Activated CD8-positive, alpha-beta memory T cell treated with anti-CD3 and anti-CD28 coated beads, Interleukin-2, amount 10 ng/mL, durations not matched to agents 7 days and 5 days (primary cell): ENCODE data around the gene CDKAL1. TPM values are rescaled to one million over a fixed set of nuclear protein-coding genes. Genes with fewer than 3 reads are reported as not detected.

ENCODE experiments used
- ATAC-seq: fragments of 150-1000 bp; cut with Tn5 transposase; one replicate; pipeline ENCODE4 v1.10.0; 2021; ENCODE audit warnings: moderate library complexity
- CTCF ChIA-PET: fragments of 350-600 bp; sonication (Branson Sonifier 250); formaldehyde crosslinking; loops from one replicate; lab custom pipeline; 2021; ENCODE audit warnings: antibody characterized with exemption; lab: Charles Lee
- DNase-seq: peaks from one replicate; pipeline ENCODE4 v3.0.0-alpha.2; 2020
- H3K27ac Mint-ChIP-seq: one replicate; pipeline ENCODE4 v1.8.0; 2021; ENCODE audit warnings: mild to moderate bottlenecking, mixed read lengths
- H3K27me3 Mint-ChIP-seq: one replicate; pipeline ENCODE4 v1.8.0; 2021; ENCODE audit warnings: mixed read lengths
- H3K36me3 Mint-ChIP-seq: one replicate; pipeline ENCODE4 v1.8.0; 2021; ENCODE audit warnings: mild to moderate bottlenecking, mixed read lengths
- H3K4me1 Mint-ChIP-seq: one replicate; pipeline ENCODE4 v1.8.0; 2021; ENCODE audit warnings: mixed read lengths
- H3K4me3 Mint-ChIP-seq: one replicate; pipeline ENCODE4 v1.8.0; 2021; ENCODE audit warnings: mild to moderate bottlenecking, moderate library complexity, mixed read lengths
- H3K9me3 Mint-ChIP-seq: one replicate; pipeline ENCODE4 v1.8.0; 2022; ENCODE audit warnings: low read depth, mixed read lengths
- total RNA-seq, 2 experiments: library from RNA; stranded (reverse); gene quantifications; one replicate each; pipeline ENCODE4 v1.2.3, GENCODE V29; 2021

CDKAL1 gene
- total RNA-seq, 2 experiments from 2014 or later: 27.9 to 30.0 TPM

- no peak overlapping the region for H3K27ac Mint-ChIP-seq
- H3K9me3 Mint-ChIP-seq: peaks cover 24% of the 10 kb centered on the region
- H3K4me3 Mint-ChIP-seq: no peak overlapping the region
- no peaks in the 10 kb centered on the region for H3K27me3 Mint-ChIP-seq
- ATAC-seq: no peak
- peaks cover 14% of the 10 kb centered on the region for H3K4me1 Mint-ChIP-seq
- DNase-seq: no peak
- CTCF ChIA-PET: no interaction called here
- H3K36me3 Mint-ChIP-seq: peaks cover 43% of the 10 kb centered on the region
Observed at GRCh38 chr6:20881365-20881764, 347.1 kb downstream of the CDKAL1 start.

DNA sequence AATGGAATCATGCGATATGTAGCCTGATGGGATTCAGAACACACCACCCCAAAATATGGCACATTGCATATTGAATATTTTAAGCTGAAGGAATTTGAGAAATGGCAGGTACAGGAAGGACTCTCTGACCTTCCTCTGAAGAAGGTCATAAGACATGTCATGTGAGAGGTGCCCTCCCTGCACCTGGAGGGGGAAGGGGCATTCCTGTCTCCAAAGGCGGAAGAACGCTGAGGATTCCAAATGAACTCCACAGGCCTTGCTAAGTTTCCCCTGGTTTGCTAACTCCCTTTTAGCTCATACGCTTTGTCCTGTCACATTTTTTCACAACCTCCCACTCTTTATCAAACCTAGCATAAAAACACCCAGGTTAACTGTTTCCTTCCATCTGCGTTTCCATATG, 347.8 kb downstream of the CDKAL1 start:
- H3K4me1 Mint-ChIP-seq: peaks cover 12% of the 10 kb centered on the region
- ATAC-seq: no peak
- no peaks in the 10 kb centered on the region for H3K27me3 Mint-ChIP-seq
- peaks cover 47% of the 10 kb centered on the region for H3K36me3 Mint-ChIP-seq
- H3K9me3 Mint-ChIP-seq: peaks cover 26% of the 10 kb centered on the region
- no peak overlapping the region for H3K27ac Mint-ChIP-seq
- H3K4me3 Mint-ChIP-seq: no peak overlapping the region
- CTCF ChIA-PET: no interaction called here
- no peak for DNase-seq

DNA sequence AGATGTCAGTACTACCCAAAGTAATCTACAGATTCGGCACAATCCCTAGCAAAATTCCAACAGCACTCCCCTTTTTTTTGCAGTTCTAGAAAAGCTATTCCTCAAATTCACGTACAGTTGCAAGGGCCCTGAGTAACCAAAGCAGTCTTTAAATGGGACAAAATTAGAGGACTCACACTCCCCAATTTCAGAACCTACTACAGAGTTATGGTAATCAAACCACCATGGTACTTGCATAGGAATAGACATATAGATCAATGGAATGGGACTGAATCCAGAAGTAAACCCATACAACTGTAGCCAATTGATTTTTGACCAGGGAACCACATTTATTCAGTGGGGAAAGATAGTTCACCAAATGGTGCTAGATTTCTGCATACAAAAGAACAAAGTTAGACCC, 350.8 kb downstream of the CDKAL1 start:
- CTCF ChIA-PET: no interaction called here
- no peak overlapping the region for H3K27ac Mint-ChIP-seq
- H3K36me3 Mint-ChIP-seq: peaks cover 56% of the 10 kb centered on the region
- no peak overlapping the region for H3K4me3 Mint-ChIP-seq
- DNase-seq (no peak), ATAC-seq (no peak)
- H3K27me3 Mint-ChIP-seq: no peaks in the 10 kb centered on the region
- H3K9me3 Mint-ChIP-seq: peaks cover 31% of the 10 kb centered on the region
- H3K4me1 Mint-ChIP-seq: no peaks in the 10 kb centered on the region

DNA sequence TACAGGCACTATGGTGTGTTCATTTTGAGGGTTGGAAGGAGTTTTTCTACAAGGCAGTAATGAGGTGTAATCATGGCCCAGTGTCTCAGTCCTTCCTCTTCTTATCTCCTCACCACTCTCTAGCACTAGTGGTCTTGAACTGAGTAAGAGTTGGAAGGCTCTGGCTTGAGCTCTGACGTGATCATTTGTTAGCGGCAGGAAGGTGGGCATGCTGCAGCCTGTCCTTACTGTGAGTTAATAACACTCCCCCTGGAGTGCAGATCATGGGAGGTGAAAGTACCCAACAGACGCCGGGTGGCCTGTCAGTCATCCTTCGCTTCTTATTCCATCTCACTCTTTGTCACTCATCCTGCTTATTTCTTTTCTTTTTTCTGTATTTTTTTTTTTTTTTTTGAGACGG, 356.9 kb downstream of the CDKAL1 start:
- ATAC-seq: no peak
- Mint-ChIP-seq H3K4me3 (no peak overlapping the region), H3K36me3 (peaks cover 26% of the 10 kb centered on the region), H3K27me3 (no peaks in the 10 kb centered on the region), H3K27ac (no peak overlapping the region), H3K4me1 (peaks cover 3% of the 10 kb centered on the region), H3K9me3 (peaks cover 12% of the 10 kb centered on the region)
- no peak for DNase-seq
- CTCF ChIA-PET: no interaction called here

GRCh38 chr6:20892365-20892764, 358.1 kb downstream of the CDKAL1 start:
- Mint-ChIP-seq H3K4me3 (no peak overlapping the region), H3K36me3 (peaks cover 22% of the 10 kb centered on the region), H3K4me1 (peaks cover 3% of the 10 kb centered on the region), H3K27ac (no peak overlapping the region), H3K27me3 (no peaks in the 10 kb centered on the region), H3K9me3 (peaks cover 8% of the 10 kb centered on the region)
- DNase-seq (no peak), ATAC-seq (no peak)
- CTCF ChIA-PET: no interaction called here

GRCh38 chr6:20893412-20893811, 359.2 kb downstream of the CDKAL1 start:
- H3K4me3 Mint-ChIP-seq: no peak overlapping the region
- no peak for ATAC-seq
- H3K27ac Mint-ChIP-seq: no peak overlapping the region
- H3K9me3 Mint-ChIP-seq: peaks cover 5% of the 10 kb centered on the region
- peaks cover 3% of the 10 kb centered on the region for H3K4me1 Mint-ChIP-seq
- H3K36me3 Mint-ChIP-seq: peaks cover 17% of the 10 kb centered on the region
- DNase-seq: no peak
- CTCF ChIA-PET: no interaction called here
- no peaks in the 10 kb centered on the region for H3K27me3 Mint-ChIP-seq

DNA sequence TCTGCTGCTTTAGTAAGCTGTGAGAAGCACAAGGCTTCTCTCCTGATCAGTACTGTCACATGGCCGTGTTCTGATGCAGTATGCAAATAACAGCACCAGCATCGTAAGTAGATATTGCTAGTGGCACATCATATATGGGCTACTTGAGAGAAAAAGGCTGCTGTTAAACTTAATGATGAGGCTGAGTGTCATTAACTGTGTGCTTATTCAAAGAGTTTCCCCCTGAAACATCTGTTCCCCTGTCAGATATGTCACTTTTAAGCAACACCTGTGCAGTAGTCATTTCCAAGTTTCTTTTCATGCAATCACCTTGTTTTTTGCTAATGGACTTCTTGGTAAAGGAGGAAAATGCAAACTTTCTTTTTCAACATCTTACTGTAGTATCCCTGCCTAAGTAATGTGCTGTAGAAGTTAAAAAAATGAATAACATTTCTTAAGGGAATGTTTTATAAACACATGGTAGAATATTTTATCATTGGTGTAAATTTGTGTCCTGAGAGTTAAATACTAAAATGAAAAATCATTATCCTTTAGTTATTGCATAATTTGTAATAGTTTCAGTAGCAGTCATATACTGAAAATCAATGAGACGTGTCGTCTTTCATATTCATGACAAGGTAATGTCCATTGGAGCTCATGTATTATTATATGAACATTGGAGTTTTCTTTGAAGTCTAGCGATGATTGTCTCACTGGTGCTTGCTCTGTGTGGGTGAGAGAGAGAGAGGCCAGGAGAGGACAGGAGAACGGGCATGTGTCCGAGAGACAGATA, 366.3 kb downstream of the CDKAL1 start:
- no peak for DNase-seq
- peaks cover 24% of the 10 kb centered on the region for H3K36me3 Mint-ChIP-seq
- H3K27me3 Mint-ChIP-seq: no peaks in the 10 kb centered on the region
- H3K4me1 Mint-ChIP-seq: no peaks in the 10 kb centered on the region
- no peak overlapping the region for H3K4me3 Mint-ChIP-seq
- H3K9me3 Mint-ChIP-seq: peaks cover 7% of the 10 kb centered on the region
- no peak for ATAC-seq
- no peak overlapping the region for H3K27ac Mint-ChIP-seq
- CTCF ChIA-PET: no interaction called here

GRCh38 chr6:20905377-20905776, 371.1 kb downstream of the CDKAL1 start:
- no peak overlapping the region for H3K27ac Mint-ChIP-seq
- no peaks in the 10 kb centered on the region for H3K27me3 Mint-ChIP-seq
- peaks cover 20% of the 10 kb centered on the region for H3K36me3 Mint-ChIP-seq
- no peaks in the 10 kb centered on the region for H3K4me1 Mint-ChIP-seq
- ATAC-seq (no peak), DNase-seq (no peak)
- H3K9me3 Mint-ChIP-seq: peaks cover 10% of the 10 kb centered on the region
- no peak overlapping the region for H3K4me3 Mint-ChIP-seq
- CTCF ChIA-PET: no interaction called here

GRCh38 chr6:20906945-20907344, 372.7 kb downstream of the CDKAL1 start:
- DNase-seq (no peak), ATAC-seq (no peak)
- Mint-ChIP-seq H3K27me3 (no peaks in the 10 kb centered on the region), H3K36me3 (peaks cover 17% of the 10 kb centered on the region), H3K9me3 (peaks cover 8% of the 10 kb centered on the region), H3K4me3 (no peak overlapping the region), H3K4me1 (no peaks in the 10 kb centered on the region), H3K27ac (no peak overlapping the region)
- CTCF ChIA-PET: no interaction called here

GRCh38 chr6:20907486-20908071, 373.3 kb downstream of the CDKAL1 start:
- CTCF ChIA-PET: no interaction called here
- ATAC-seq: no peak
- no peaks in the 10 kb centered on the region for H3K27me3 Mint-ChIP-seq
- no peak overlapping the region for H3K4me3 Mint-ChIP-seq
- H3K27ac Mint-ChIP-seq: no peak overlapping the region
- peaks cover 7% of the 10 kb centered on the region for H3K9me3 Mint-ChIP-seq
- DNase-seq: no peak
- H3K36me3 Mint-ChIP-seq: peaks cover 16% of the 10 kb centered on the region
- H3K4me1 Mint-ChIP-seq: no peaks in the 10 kb centered on the region

GRCh38 chr6:20909621-20910020, 375.4 kb downstream of the CDKAL1 start:
- ATAC-seq (no peak), DNase-seq (no peak)
- Mint-ChIP-seq H3K4me1 (no peaks in the 10 kb centered on the region), H3K9me3 (peaks cover 7% of the 10 kb centered on the region), H3K27me3 (no peaks in the 10 kb centered on the region), H3K4me3 (no peak overlapping the region), H3K27ac (no peak overlapping the region), H3K36me3 (peaks cover 19% of the 10 kb centered on the region)
- CTCF ChIA-PET: no interaction called here

GRCh38 chr6:20911712-20912111, 377.5 kb downstream of the CDKAL1 start:
- Mint-ChIP-seq H3K27ac (no peak overlapping the region), H3K4me3 (no peak overlapping the region), H3K9me3 (peaks cover 11% of the 10 kb centered on the region), H3K4me1 (no peaks in the 10 kb centered on the region), H3K36me3 (peaks cover 24% of the 10 kb centered on the region), H3K27me3 (no peaks in the 10 kb centered on the region)
- ATAC-seq: no peak
- CTCF ChIA-PET: no interaction called here
- no peak for DNase-seq

DNA sequence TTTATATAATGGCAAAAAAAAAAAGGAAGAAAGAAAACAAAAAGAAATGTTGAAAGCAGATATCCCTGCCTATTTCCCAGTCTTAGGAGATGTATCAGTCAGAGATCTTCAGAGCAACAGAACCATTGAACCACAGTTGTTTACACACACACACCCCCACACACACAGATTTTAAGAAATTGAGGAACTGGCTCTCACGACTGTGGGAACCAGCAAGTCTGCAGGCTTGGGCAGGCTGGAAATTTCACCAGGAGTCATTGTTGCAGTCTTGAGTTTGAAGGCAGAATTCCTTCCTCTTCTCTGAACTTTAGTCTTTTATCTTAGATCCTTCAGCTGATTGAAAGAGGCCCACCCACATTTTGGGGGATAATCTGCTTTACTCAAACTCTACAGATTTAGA, 380.9 kb downstream of the CDKAL1 start:
- H3K36me3 Mint-ChIP-seq: peaks cover 24% of the 10 kb centered on the region
- DNase-seq: no peak
- peaks cover 11% of the 10 kb centered on the region for H3K9me3 Mint-ChIP-seq
- H3K27me3 Mint-ChIP-seq: no peaks in the 10 kb centered on the region
- ATAC-seq: no peak
- no peak overlapping the region for H3K27ac Mint-ChIP-seq
- H3K4me1 Mint-ChIP-seq: peaks cover 16% of the 10 kb centered on the region
- CTCF ChIA-PET: no interaction called here
- no peak overlapping the region for H3K4me3 Mint-ChIP-seq

- peaks cover 16% of the 10 kb centered on the region for H3K4me1 Mint-ChIP-seq
- DNase-seq: no peak
- peaks cover 11% of the 10 kb centered on the region for H3K9me3 Mint-ChIP-seq
- CTCF ChIA-PET: no interaction called here
- no peak overlapping the region for H3K27ac Mint-ChIP-seq
- no peaks in the 10 kb centered on the region for H3K27me3 Mint-ChIP-seq
- H3K36me3 Mint-ChIP-seq: peaks cover 24% of the 10 kb centered on the region
- no peak for ATAC-seq
- no peak overlapping the region for H3K4me3 Mint-ChIP-seq
Observed at GRCh38 chr6:20915626-20916025, 381.4 kb downstream of the CDKAL1 start.
